ENCODE measurements around the gene ZNF655. TPM values are rescaled to one million over a fixed set of nuclear protein-coding genes. Genes with fewer than 3 reads are reported as not detected.

The ZNF655 gene
- total and polyA plus RNA-seq, 2 experiments from 2014 or later: 20.6 to 55.8 TPM

DNA sequence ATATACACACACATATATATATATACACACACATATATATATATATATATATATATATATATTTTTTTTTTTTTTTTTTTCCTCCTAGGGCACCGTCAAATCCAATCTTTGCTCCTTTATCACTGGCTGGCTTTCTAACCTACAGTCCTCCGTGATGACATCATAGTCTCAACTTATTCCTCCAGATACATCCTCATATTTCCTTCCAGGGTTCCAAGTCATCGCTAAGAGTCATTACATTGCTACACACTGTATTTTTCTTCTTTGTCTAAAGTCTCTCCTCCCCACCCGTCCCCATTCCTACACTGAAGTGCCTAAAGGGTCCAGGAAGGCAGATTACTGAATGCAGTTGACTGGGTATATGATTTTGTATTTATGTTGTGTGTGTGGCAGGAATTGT is 5.4 kb upstream of the ZNF655 start (continued):
- TF ChIP-seq ZNF462 (CRISPR knock-in tag; IDR thresholded peaks at IDR 0.05) (no peak), EZH2phosphoT487 (IDR thresholded peaks at IDR 0.05; ENCODE audit: unreplicated experiment) (no peak), NANOG (IDR thresholded peaks at IDR 0.05; ENCODE audit: borderline replicate concordance) (no peak), JUNB (IDR thresholded peaks at IDR 0.05; ENCODE audit: unreplicated experiment) (no peak)

- Histone ChIP-seq H3K4me3 (no peak overlapping the region), H3K4me2 (no peak overlapping the region), H3K79me2 (replicated peaks; ENCODE audit: insufficient read depth) (peaks cover 48% of the 10 kb centered on the region), H3K9me2 (ENCODE audit: insufficient read depth) (no peaks in the 10 kb centered on the region), H3K4me1 (ENCODE audit: insufficient read depth) (peaks cover 12% of the 10 kb centered on the region), H3K27ac (ENCODE audit: low read depth) (no peak overlapping the region), H3F3A (replicated peaks; ENCODE audit: low read depth) (peaks cover 21% of the 10 kb centered on the region), H4K20me1 (replicated peaks; ENCODE audit: insufficient read depth) (peaks cover 3% of the 10 kb centered on the region; the same call in 1 of the 2 replicates), H2AFZ (no peak overlapping the region), H3K27me3 (ENCODE audit: insufficient read depth) (no peaks in the 10 kb centered on the region), H3K36me3 (ENCODE audit: insufficient read depth) (no peaks in the 10 kb centered on the region; the same call in 1 of the 2 replicates)
- no peak for TF ChIP-seq ZNF114 (CRISPR knock-in tag; IDR thresholded peaks at IDR 0.05)
- H3K27me3 Mint-ChIP-seq (ENCODE audit: insufficient read depth, low read depth, poor library complexity): peaks cover 10% of the 10 kb centered on the region
- H3K4me3 Mint-ChIP-seq: no peak overlapping the region
- no peak for ATAC-seq
- peaks cover 4% of the 10 kb centered on the region; the same call in 1 of the 3 replicates for H3K9me3 Mint-ChIP-seq
- no peak for DNase-seq (ENCODE audit: low spot score)
- H3K36me3 Mint-ChIP-seq (ENCODE audit: low read depth): peaks cover 15% of the 10 kb centered on the region
- H3K4me1 Mint-ChIP-seq: peaks cover 8% of the 10 kb centered on the region
- H3K27ac Mint-ChIP-seq: no peak overlapping the region
Observed at GRCh38 chr7:99554939-99555338, 3.5 kb upstream of the ZNF655 start.

Data from GM23338 (cell line).